ENCODE results near the gene BBC3. TPM values are rescaled to one million over a fixed set of nuclear protein-coding genes. Genes with fewer than 3 reads are reported as not detected.

BBC3 gene
- total RNA-seq, 1 donor from 2014 or later: 2.8 TPM

GRCh38 chr19:47257411-47258169 is 26.6 kb upstream of the BBC3 start:
- Histone ChIP-seq H3K4me1 (peaks cover 9% of the 10 kb centered on the region), H2AFZ (replicated peaks) (peak overlapping the region; percentile 58), H3F3A (ENCODE audit: low read depth) (peaks cover 21% of the 10 kb centered on the region), H3K27ac (peak overlapping the region; percentile 59), H4K20me1 (ENCODE audit: low read depth) (peaks cover 25% of the 10 kb centered on the region), H3K79me2 (ENCODE audit: low read depth) (peaks cover 19% of the 10 kb centered on the region), H3K9me3 (ENCODE audit: low read depth) (no peaks in the 10 kb centered on the region), H3K4me3 (peak overlapping the region; percentile 72), H3K36me3 (no peaks in the 10 kb centered on the region), H3K4me2 (peak overlapping the region; percentile 90), H3K9ac (peak overlapping the region; percentile 56), H3K27me3 (no peaks in the 10 kb centered on the region)
- H3K4me3 Mint-ChIP-seq: peak overlapping the region; percentile 91
- H3K4me1 Mint-ChIP-seq: peaks cover 26% of the 10 kb centered on the region
- no peak for DNase-seq (ENCODE audit: low spot score)
- no peaks in the 10 kb centered on the region for H3K9me3 Mint-ChIP-seq
- H3K36me3 Mint-ChIP-seq: peaks cover 31% of the 10 kb centered on the region
- peaks cover 11% of the 10 kb centered on the region for H3K27me3 Mint-ChIP-seq (ENCODE audit: insufficient read depth, low read depth)
- peak overlapping the region; percentile 97 for H3K27ac Mint-ChIP-seq
- no peak for TF ChIP-seq EZH2 (IDR thresholded peaks at IDR 0.05)
- TF ChIP-seq EZH2phosphoT487 (IDR thresholded peaks at IDR 0.05): no peak
- no peak for TF ChIP-seq CTCF (IDR thresholded peaks at IDR 0.05)

GRCh38 chr19:47256693-47257410 is 25.9 kb upstream of the BBC3 start:
- peak overlapping the region; percentile 90 for H3K4me2 ChIP-seq

More at GRCh38 chr19:47256693-47257410, 25.9 kb upstream of the BBC3 start:
- Mint-ChIP-seq H3K27ac (peak overlapping the region; percentile 97), H3K4me3 (peak overlapping the region; percentile 91), H3K4me1 (peaks cover 26% of the 10 kb centered on the region), H3K9me3 (no peaks in the 10 kb centered on the region), H3K36me3 (peaks cover 28% of the 10 kb centered on the region), H3K27me3 (ENCODE audit: insufficient read depth, low read depth) (peaks cover 11% of the 10 kb centered on the region)
- no peak for TF ChIP-seq EZH2 (IDR thresholded peaks at IDR 0.05)
- no peak for TF ChIP-seq EZH2phosphoT487 (IDR thresholded peaks at IDR 0.05)
- no peak for TF ChIP-seq CTCF (IDR thresholded peaks at IDR 0.05)
- Histone ChIP-seq H2AFZ (replicated peaks) (no peak overlapping the region), H3K36me3 (no peaks in the 10 kb centered on the region), H3K79me2 (ENCODE audit: low read depth) (peaks cover 19% of the 10 kb centered on the region), H4K20me1 (ENCODE audit: low read depth) (peaks cover 25% of the 10 kb centered on the region), H3K27me3 (no peaks in the 10 kb centered on the region), H3K9ac (no peak overlapping the region), H3K4me1 (peaks cover 9% of the 10 kb centered on the region), H3F3A (ENCODE audit: low read depth) (peaks cover 21% of the 10 kb centered on the region), H3K4me3 (peak overlapping the region; percentile 78), H3K9me3 (ENCODE audit: low read depth) (no peaks in the 10 kb centered on the region), H3K27ac (peak overlapping the region; percentile 64)
- peak; percentile 100 for DNase-seq (ENCODE audit: low spot score)

All from neural progenitor cell (in vitro differentiated cells).